HG03135 (cell line): ENCODE measurements around the gene KCTD5.

Source experiments
- ATAC-seq: cut with Tn5 transposase; IDR thresholded peaks from one replicate; pipeline ENCODE4 v1.9.1; 2021; ENCODE audit warnings: mild to moderate bottlenecking, moderate library complexity; ENCODE audit not compliant: unreplicated experiment

The KCTD5 gene

GRCh38 chr16:2748757-2749455, 66.6 kb downstream of the KCTD5 start:
- ATAC-seq = no peak

- no peak for ATAC-seq
These were observed 67.2 kb downstream of the KCTD5 start for GRCh38 chr16:2749476-2749875.

GRCh38 chr16:2749936-2750335, 67.6 kb downstream of the KCTD5 start:
- ATAC-seq = no peak

GRCh38 chr16:2751577-2752034, 69.3 kb downstream of the KCTD5 start:
- peak; percentile 26 for ATAC-seq

GRCh38 chr16:2752035-2752849, 69.9 kb downstream of the KCTD5 start, which contains the start of gene SRRM2:
TSS of gene SRRM2 (plus strand) at chr16:2752638. CDS start at chr16:2756365, 3,727 bp downstream.
- peak; percentile 80 for ATAC-seq

GRCh38 chr16:2752850-2753732, 70.8 kb downstream of the KCTD5 start:
- ATAC-seq = peak; percentile 34

GRCh38 chr16:2753733-2754020, 71.4 kb downstream of the KCTD5 start:
- ATAC-seq = no peak

GRCh38 chr16:2755158-2755557, 72.8 kb downstream of the KCTD5 start:
- no peak for ATAC-seq

- ATAC-seq = no peak
These were observed 74.1 kb downstream of the KCTD5 start for GRCh38 chr16:2756288-2757015.

GRCh38 chr16:2757344-2757743, 75.0 kb downstream of the KCTD5 start:
- ATAC-seq = no peak
